HEK293T (cell line): ENCODE data around the gene ZDHHC24.

Experiments
- ARNT ChIP-seq: fragments of 450-650 bp; IDR thresholded peaks from 2 replicates; pipeline ENCODE4 v1.6.1; 2017; ENCODE audit warnings: mild to moderate bottlenecking
- BHLHE40 ChIP-seq: fragments of 450-650 bp; IDR thresholded peaks from 2 replicates; pipeline ENCODE4 v1.6.1; 2016; ENCODE audit warnings: mild to moderate bottlenecking, moderate library complexity, borderline replicate concordance
- CTBP1 ChIP-seq: fragments of 450-650 bp; IDR thresholded peaks from 2 replicates; pipeline ENCODE4 v1.6.1; 2016; ENCODE audit warnings: borderline replicate concordance
- ELF4 ChIP-seq: fragments of 450-650 bp; IDR thresholded peaks from 2 replicates; pipeline ENCODE4 v1.6.1; 2017; ENCODE audit warnings: antibody characterized with exemption
- FOXA1 ChIP-seq: fragments of 450-650 bp; IDR thresholded peaks from 2 replicates; pipeline ENCODE4 v1.6.1; 2016; ENCODE audit warnings: mild to moderate bottlenecking
- FOXK2 ChIP-seq: fragments of 450-650 bp; IDR thresholded peaks from 2 replicates; pipeline ENCODE4 v1.6.1; 2016; ENCODE audit warnings: mild to moderate bottlenecking
- FOXM1 ChIP-seq: fragments of 450-650 bp; IDR thresholded peaks from 2 replicates; pipeline ENCODE4 v1.6.1; 2017; ENCODE audit warnings: mild to moderate bottlenecking, borderline replicate concordance
- HDGF ChIP-seq: fragments of 450-650 bp; IDR thresholded peaks from 2 replicates; pipeline ENCODE4 v1.6.1; 2017; ENCODE audit warnings: antibody characterized with exemption, borderline replicate concordance
- NFRKB ChIP-seq: fragments of 450-650 bp; IDR thresholded peaks from 2 replicates; pipeline ENCODE4 v1.6.1; 2016; ENCODE audit warnings: mild to moderate bottlenecking, moderate library complexity
- PKNOX1 ChIP-seq: fragments of 450-650 bp; IDR thresholded peaks from 2 replicates; pipeline ENCODE4 v1.6.1; 2016
- SP1 ChIP-seq: fragments of 450-650 bp; IDR thresholded peaks from 2 replicates; pipeline ENCODE4 v1.6.1; 2017
- SUZ12 ChIP-seq: fragments of 450-650 bp; IDR thresholded peaks from 2 replicates; pipeline ENCODE4 v1.6.1; 2016; ENCODE audit warnings: mild to moderate bottlenecking
- TARDBP ChIP-seq: fragments of 450-650 bp; IDR thresholded peaks from 2 replicates; pipeline ENCODE4 v1.6.1; 2016
- ZNF384 ChIP-seq: fragments of 450-650 bp; IDR thresholded peaks from 2 replicates; pipeline ENCODE4 v1.6.1; 2016

GRCh38 chr11:66510271-66510989 lies 35.4 kb downstream of the ZDHHC24 start, which contains the start of gene BBS1:
- TF ChIP-seq CTBP1 (peak; percentile 77), FOXM1 (no peak), ELF4 (no peak), FOXA1 (no peak), ZNF384 (no peak), SP1 (peak; percentile 38; the same call in 1 of the 2 replicates), TARDBP (no peak), FOXK2 (no peak), SUZ12 (no peak), BHLHE40 (no peak), HDGF (no peak), ARNT (no peak), NFRKB (peak; percentile 57; the same call in 1 of the 2 replicates), PKNOX1 (no peak)
